SK-N-SH (cell line): Measurements from ENCODE around the gene DHCR24.

Experiments
- ELF1 ChIP-seq: IDR thresholded peaks from 2 replicates; pipeline ENCODE4 v1.4.0; 2012
- MXI1 ChIP-seq: IDR thresholded peaks from 2 replicates; pipeline ENCODE4 v1.6.1; 2012; ENCODE audit warnings: mild to moderate bottlenecking, low read depth, low read length, improper control_type of control experiment
- NFIC ChIP-seq: IDR thresholded peaks from 2 replicates; pipeline ENCODE4 v1.4.0; 2012; ENCODE audit warnings: borderline replicate concordance
- RAD21 ChIP-seq: IDR thresholded peaks from 2 replicates; pipeline ENCODE4 v1.6.1; 2012; ENCODE audit warnings: mild to moderate bottlenecking, low read length
- RFX5 ChIP-seq: IDR thresholded peaks from 2 replicates; pipeline ENCODE4 v1.6.1; 2012; ENCODE audit warnings: mild to moderate bottlenecking, improper control_type of control experiment, low read length
- SIN3A ChIP-seq: IDR thresholded peaks from 2 replicates; pipeline ENCODE4 v1.6.1; 2012; ENCODE audit warnings: low read depth, mild to moderate bottlenecking, low read length, moderate library complexity, borderline replicate concordance
- TCF12 ChIP-seq: IDR thresholded peaks from 2 replicates; pipeline ENCODE4 v1.4.0; 2012
- TF ChIP-seq, protein P1 (sequence below): IDR thresholded peaks from 2 replicates; pipeline ENCODE4 v1.4.0; 2012; ENCODE audit warnings: low read depth
- TF ChIP-seq, protein P2 (sequence below): fragments of 200-600 bp; sonication (generic); IDR thresholded peaks from 2 replicates; pipeline ENCODE4 v1.6.1; 2017; ENCODE audit warnings: antibody characterized with exemption, mild to moderate bottlenecking, moderate library complexity
- TF ChIP-seq, protein P3 (sequence below): IDR thresholded peaks from 2 replicates; pipeline ENCODE4; 2012
- TF ChIP-seq, protein P4 (sequence below): IDR thresholded peaks from 2 replicates; pipeline ENCODE4 v1.4.0; 2012; ENCODE audit warnings: low read depth, borderline replicate concordance
- TF ChIP-seq, protein P5 (sequence below): fragments of 150-350 bp; IDR thresholded peaks from 2 replicates; pipeline ENCODE4 v1.6.1; 2017; ENCODE audit warnings: antibody characterized with exemption, low read length, low read depth, borderline replicate concordance

DNA sequence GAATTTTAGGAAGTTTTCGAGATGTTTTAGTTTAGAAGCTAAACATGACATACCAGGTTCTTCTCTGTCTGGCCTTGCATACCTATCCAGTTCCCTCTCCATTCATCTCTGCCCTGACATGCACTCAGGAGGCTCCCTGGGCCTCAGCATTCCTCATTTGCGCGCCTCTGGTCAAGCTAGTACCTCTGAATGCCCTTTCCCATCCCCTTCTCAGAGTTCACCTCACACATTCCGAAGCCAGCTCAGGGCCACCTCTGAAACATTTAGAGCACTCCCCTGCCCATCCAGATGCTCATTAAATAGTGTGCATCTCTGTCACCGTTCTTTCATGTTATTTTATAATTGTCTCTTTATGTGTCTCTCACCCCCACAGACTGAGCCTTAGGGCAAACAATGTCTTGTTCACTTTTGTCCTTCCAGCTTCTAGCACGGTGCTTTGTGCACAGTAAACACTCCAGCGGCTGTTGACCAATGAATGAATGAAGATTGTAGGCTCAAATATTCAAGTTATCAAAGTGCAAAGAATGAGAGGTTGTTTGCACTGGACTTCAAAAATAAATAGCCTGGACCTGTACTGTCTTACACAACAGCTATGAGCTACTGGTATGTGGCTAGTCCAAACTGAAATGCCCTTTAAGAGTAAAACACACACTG lies 1.2 kb upstream of the DHCR24 start:
- TF ChIP-seq, protein P1, sequence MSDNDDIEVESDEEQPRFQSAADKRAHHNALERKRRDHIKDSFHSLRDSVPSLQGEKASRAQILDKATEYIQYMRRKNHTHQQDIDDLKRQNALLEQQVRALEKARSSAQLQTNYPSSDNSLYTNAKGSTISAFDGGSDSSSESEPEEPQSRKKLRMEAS: no peak
- TF ChIP-seq, protein P2, sequence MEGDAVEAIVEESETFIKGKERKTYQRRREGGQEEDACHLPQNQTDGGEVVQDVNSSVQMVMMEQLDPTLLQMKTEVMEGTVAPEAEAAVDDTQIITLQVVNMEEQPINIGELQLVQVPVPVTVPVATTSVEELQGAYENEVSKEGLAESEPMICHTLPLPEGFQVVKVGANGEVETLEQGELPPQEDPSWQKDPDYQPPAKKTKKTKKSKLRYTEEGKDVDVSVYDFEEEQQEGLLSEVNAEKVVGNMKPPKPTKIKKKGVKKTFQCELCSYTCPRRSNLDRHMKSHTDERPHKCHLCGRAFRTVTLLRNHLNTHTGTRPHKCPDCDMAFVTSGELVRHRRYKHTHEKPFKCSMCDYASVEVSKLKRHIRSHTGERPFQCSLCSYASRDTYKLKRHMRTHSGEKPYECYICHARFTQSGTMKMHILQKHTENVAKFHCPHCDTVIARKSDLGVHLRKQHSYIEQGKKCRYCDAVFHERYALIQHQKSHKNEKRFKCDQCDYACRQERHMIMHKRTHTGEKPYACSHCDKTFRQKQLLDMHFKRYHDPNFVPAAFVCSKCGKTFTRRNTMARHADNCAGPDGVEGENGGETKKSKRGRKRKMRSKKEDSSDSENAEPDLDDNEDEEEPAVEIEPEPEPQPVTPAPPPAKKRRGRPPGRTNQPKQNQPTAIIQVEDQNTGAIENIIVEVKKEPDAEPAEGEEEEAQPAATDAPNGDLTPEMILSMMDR: no peak
- TF ChIP-seq MXI1 (no peak), RAD21 (no peak), NFIC (no peak), SIN3A (no peak), ELF1 (no peak), TCF12 (no peak), RFX5 (no peak)
- TF ChIP-seq, protein P3, sequence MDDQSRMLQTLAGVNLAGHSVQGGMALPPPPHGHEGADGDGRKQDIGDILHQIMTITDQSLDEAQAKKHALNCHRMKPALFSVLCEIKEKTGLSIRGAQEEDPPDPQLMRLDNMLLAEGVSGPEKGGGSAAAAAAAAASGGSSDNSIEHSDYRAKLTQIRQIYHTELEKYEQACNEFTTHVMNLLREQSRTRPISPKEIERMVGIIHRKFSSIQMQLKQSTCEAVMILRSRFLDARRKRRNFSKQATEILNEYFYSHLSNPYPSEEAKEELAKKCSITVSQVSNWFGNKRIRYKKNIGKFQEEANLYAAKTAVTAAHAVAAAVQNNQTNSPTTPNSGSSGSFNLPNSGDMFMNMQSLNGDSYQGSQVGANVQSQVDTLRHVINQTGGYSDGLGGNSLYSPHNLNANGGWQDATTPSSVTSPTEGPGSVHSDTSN: no peak
- TF ChIP-seq, protein P4, sequence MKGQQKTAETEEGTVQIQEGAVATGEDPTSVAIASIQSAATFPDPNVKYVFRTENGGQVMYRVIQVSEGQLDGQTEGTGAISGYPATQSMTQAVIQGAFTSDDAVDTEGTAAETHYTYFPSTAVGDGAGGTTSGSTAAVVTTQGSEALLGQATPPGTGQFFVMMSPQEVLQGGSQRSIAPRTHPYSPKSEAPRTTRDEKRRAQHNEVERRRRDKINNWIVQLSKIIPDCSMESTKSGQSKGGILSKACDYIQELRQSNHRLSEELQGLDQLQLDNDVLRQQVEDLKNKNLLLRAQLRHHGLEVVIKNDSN: no peak
- TF ChIP-seq, protein P5, sequence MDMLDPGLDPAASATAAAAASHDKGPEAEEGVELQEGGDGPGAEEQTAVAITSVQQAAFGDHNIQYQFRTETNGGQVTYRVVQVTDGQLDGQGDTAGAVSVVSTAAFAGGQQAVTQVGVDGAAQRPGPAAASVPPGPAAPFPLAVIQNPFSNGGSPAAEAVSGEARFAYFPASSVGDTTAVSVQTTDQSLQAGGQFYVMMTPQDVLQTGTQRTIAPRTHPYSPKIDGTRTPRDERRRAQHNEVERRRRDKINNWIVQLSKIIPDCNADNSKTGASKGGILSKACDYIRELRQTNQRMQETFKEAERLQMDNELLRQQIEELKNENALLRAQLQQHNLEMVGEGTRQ: no peak
